ENCODE measurements around the gene DCD.

Gene DCD

DNA sequence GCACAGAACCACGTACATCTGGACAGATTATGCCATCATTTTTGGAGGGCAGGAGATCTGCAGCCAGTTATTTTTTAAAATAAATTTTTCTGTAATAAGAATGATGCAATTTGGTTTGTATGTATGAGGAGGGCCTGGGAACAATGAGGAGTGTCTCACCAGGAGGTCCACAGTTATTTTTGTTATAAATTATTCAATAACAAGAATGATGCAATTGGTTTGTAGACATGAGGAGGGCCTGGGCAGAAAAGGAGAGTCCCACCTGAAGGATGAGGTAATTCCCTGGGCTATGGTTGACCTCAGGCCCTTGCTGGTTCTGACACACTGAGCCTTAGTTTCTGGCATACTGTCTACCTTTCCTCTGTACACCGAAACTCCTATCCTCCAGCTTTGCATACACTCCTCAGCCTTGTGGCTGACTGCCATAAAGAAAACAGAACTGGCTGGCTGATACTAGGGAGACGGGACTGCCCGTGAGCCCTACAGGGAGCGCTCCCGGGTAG lies 9.0 kb upstream of the DCD start:
- no peak overlapping the region for H3K4me3 ChIP-seq (ENCODE audit: low read depth, low read length)
- no peak for DNase-seq (ENCODE audit: low read depth)
- TF ChIP-seq, protein P1, sequence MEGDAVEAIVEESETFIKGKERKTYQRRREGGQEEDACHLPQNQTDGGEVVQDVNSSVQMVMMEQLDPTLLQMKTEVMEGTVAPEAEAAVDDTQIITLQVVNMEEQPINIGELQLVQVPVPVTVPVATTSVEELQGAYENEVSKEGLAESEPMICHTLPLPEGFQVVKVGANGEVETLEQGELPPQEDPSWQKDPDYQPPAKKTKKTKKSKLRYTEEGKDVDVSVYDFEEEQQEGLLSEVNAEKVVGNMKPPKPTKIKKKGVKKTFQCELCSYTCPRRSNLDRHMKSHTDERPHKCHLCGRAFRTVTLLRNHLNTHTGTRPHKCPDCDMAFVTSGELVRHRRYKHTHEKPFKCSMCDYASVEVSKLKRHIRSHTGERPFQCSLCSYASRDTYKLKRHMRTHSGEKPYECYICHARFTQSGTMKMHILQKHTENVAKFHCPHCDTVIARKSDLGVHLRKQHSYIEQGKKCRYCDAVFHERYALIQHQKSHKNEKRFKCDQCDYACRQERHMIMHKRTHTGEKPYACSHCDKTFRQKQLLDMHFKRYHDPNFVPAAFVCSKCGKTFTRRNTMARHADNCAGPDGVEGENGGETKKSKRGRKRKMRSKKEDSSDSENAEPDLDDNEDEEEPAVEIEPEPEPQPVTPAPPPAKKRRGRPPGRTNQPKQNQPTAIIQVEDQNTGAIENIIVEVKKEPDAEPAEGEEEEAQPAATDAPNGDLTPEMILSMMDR (IDR thresholded peaks at IDR 0.05; ENCODE audit: control insufficient read depth, extremely low read depth, insufficient read depth), result 0 out of 2 replicates have a peak, but pooled peaks have one; percentile 11

DNA sequence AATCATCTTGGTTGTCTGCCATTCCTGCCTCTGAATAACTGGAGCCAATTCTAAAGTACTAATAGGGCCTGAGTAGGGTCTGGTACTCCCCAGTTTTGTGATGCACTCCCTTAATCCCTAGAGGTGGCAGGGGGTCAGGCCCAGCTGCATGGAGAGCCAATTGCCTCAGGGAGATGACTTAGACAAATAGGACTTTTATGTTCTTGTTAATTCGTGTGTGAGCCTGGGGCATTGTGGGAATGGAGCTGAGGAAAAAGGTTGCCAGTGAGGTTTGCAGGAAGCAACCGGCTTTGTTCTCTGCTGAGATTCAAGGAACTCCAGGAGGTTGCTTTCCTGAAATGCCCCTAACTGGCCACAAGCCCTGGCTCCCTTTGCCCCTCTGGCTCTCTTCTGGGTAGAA lies 6.8 kb upstream of the DCD start:
- H3K4me3 ChIP-seq (ENCODE audit: low read depth, low read length), result no peak overlapping the region
- DNase-seq (ENCODE audit: low read depth), result no peak
- TF ChIP-seq, protein P1 (IDR thresholded peaks at IDR 0.05; ENCODE audit: control insufficient read depth, extremely low read depth, insufficient read depth), result no peak

DNA sequence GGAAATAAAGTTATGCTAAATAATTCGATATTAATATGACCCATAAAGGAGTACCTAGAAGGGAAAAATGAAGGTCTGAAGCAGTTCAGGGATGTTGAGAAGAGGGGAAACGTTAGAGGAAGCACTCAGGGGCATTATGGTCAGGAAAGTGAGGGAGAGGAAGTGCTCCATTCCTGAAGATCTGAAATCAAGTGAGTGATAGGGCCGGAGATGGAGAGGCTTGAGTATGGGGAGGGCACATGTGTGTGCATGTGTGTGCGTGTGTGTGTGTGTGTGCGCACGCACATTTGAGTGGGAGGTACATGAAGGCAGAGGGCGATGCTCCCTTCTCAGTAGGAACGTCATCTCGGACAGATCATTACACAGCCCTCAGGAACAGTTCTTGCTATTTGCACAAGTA lies 4.9 kb upstream of the DCD start:
- TF ChIP-seq, protein P1 (IDR thresholded peaks at IDR 0.05; ENCODE audit: control insufficient read depth, extremely low read depth, insufficient read depth), result no peak
- H3K4me3 ChIP-seq (ENCODE audit: low read depth, low read length), result no peak overlapping the region
- no peak for DNase-seq (ENCODE audit: low read depth)

DNA sequence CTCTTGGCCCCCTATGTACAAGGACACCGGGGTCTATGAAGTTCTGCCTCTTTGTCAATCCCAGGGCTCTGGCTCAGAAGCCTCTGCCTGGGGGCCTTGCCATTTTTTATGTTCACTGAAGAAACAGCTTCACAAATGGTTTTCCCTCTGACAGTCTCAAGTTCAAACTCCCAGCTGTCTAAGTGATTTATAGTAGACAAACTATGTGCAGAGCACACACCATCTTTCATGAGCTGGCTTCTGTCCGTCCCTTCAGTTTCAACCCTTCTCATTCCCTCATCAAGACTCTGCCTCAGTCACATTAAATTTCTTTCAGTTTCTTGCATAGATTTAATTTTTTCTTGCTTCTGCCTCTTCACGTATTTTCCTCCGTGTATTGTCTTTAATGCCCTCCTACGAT lies 2.7 kb upstream of the DCD start:
- DNase-seq (ENCODE audit: low read depth), result no peak
- TF ChIP-seq, protein P1 (IDR thresholded peaks at IDR 0.05; ENCODE audit: control insufficient read depth, extremely low read depth, insufficient read depth), result no peak
- no peak overlapping the region for H3K4me3 ChIP-seq (ENCODE audit: low read depth, low read length)

DNA sequence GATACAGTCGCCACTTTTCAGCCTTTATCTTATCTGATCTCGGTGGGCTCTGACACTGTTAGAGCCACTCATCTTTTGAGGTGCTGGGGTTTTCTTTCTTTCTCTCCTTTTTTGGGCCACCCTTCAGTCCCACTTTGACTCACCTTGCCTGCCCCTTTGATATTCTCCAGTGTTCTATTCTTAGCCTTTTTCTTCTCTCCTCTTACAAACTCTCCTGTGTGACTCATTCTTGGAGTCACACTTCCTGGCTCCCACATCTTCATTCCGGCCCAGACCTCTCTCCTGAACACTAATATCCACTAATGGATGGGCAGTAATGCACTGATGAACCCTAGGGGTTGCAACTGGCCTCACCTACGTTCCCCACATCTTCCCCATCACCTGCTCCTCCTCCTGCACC lies 2.2 kb upstream of the DCD start:
- H3K4me3 ChIP-seq (ENCODE audit: low read depth, low read length), result no peak overlapping the region
- TF ChIP-seq, protein P1 (IDR thresholded peaks at IDR 0.05; ENCODE audit: control insufficient read depth, extremely low read depth, insufficient read depth), result no peak
- no peak for DNase-seq (ENCODE audit: low read depth)

DNA sequence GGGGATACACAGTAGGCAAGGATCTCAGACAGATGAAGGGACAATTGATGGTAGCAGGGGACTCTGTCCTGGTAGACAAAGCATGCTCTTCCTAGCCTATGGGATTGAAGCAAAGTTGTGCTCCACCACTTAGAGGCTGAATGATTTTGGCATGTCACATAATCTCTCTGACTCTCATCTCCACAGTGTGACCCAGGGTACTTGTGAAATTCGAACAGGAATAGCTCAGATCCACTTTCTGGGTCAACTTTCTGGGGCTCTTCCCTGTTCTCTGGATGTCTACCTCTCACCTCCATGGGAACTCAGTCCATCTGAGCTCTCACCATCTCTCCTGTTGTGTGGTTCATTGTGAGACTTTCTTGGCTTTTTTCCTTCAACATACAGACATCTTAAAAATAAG lies 1.7 kb upstream of the DCD start:
- no peak for DNase-seq (ENCODE audit: low read depth)
- no peak overlapping the region for H3K4me3 ChIP-seq (ENCODE audit: low read depth, low read length)
- TF ChIP-seq, protein P1 (IDR thresholded peaks at IDR 0.05; ENCODE audit: control insufficient read depth, extremely low read depth, insufficient read depth), result no peak

DNA sequence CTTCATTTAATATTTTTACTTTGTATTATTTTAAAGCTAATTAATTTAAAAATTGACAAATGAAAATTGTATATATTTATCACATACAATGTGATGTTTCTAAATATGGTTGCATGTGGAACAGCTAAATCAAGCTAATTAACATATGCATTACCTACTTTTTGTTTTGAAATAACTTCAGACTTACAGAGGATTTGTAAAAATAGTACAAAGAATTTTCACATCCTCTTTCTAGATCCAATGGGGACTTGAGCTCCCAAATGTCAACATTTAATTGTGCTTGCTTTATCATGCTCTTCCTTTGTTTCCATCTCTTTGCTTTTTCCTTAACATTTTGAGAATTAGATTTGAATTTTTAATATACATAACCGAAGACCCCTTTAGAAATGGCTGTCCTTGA lies 6.6 kb downstream of the DCD start:
- no peak overlapping the region for H3K4me3 ChIP-seq (ENCODE audit: low read depth, low read length)
- TF ChIP-seq, protein P1 (IDR thresholded peaks at IDR 0.05; ENCODE audit: control insufficient read depth, extremely low read depth, insufficient read depth), result no peak
- DNase-seq (ENCODE audit: low read depth), result no peak

Measured in LNCaP clone FGC (cell line).